H9 (cell line): Measurements from ENCODE around the gene OXCT1. TPM values are rescaled to one million over a fixed set of nuclear protein-coding genes. Genes with fewer than 3 reads are reported as not detected.

Experiments
- DNase-seq: peaks from one replicate; pipeline ENCODE4 v3.0.0-alpha.2; 2017
- H2AFZ ChIP-seq: one replicate; pipeline ENCODE4 v1.6.1; 2013; ENCODE audit warnings: mild to moderate bottlenecking, low read length, control low read depth, moderate library complexity
- H2AK5ac ChIP-seq: 2 replicates; pipeline ENCODE4 v1.6.1; 2013; ENCODE audit warnings: low read length, control low read depth, mixed read lengths; ENCODE audit not compliant: insufficient read length
- H2BK120ac ChIP-seq: one replicate; pipeline ENCODE4 v1.6.1; 2013; ENCODE audit warnings: low read depth, mild to moderate bottlenecking, low read length, control low read depth, inconsistent platforms; ENCODE audit not compliant: poor library complexity, severe bottlenecking
- H2BK12ac ChIP-seq: 2 replicates; pipeline ENCODE4 v1.6.1; 2013; ENCODE audit warnings: low read length, control low read depth, mixed read lengths, low read depth; ENCODE audit not compliant: insufficient read length
- H2BK15ac ChIP-seq: 2 replicates; pipeline ENCODE4 v1.6.1; 2013; ENCODE audit warnings: low read depth, low read length, control low read depth
- H2BK20ac ChIP-seq: one replicate; pipeline ENCODE4 v1.6.1; 2013; ENCODE audit warnings: low read depth, mild to moderate bottlenecking, low read length, control low read depth, inconsistent platforms; ENCODE audit not compliant: poor library complexity, severe bottlenecking
- H2BK5ac ChIP-seq: 2 replicates; pipeline ENCODE4 v1.6.1; 2013; ENCODE audit warnings: low read length, control low read depth, mixed read lengths; ENCODE audit not compliant: insufficient read length
- H3K14ac ChIP-seq: 2 replicates; pipeline ENCODE4 v1.6.1; 2013; ENCODE audit warnings: low read length, control low read depth; ENCODE audit not compliant: insufficient read depth
- H3K18ac ChIP-seq: 2 replicates; pipeline ENCODE4 v1.6.1; 2013; ENCODE audit warnings: low read depth, mild to moderate bottlenecking, mixed read lengths, low read length, control low read depth; ENCODE audit not compliant: insufficient read length
- H3K23ac ChIP-seq: 2 replicates; pipeline ENCODE4 v1.6.1; 2013; ENCODE audit warnings: low read length, control low read depth, mixed read lengths, low read depth; ENCODE audit not compliant: insufficient read length
- H3K23me2 ChIP-seq: 2 replicates; pipeline ENCODE4 v1.6.1; 2013; ENCODE audit warnings: low read depth, mild to moderate bottlenecking, mixed read lengths, low read length, control low read depth; ENCODE audit not compliant: insufficient read length, poor library complexity, severe bottlenecking
- H3K27ac ChIP-seq: 2 replicates; pipeline ENCODE4 v1.5.1; 2013; ENCODE audit warnings: low read length, control low read depth, mixed read lengths, low read depth; ENCODE audit not compliant: insufficient read length
- H3K27me3 ChIP-seq: 2 replicates; pipeline ENCODE4 v1.6.1; 2013; ENCODE audit warnings: low read length, control low read depth, inconsistent platforms; ENCODE audit not compliant: insufficient read depth
- H3K4ac ChIP-seq: 2 replicates; pipeline ENCODE4 v1.6.1; 2013; ENCODE audit warnings: low read depth, mild to moderate bottlenecking, control low read depth, inconsistent platforms, low read length, moderate library complexity
- H3K4me1 ChIP-seq: 2 replicates; pipeline ENCODE4 v1.6.1; 2013; ENCODE audit warnings: low read length, control low read depth, inconsistent platforms; ENCODE audit not compliant: insufficient read depth
- H3K4me2 ChIP-seq: 2 replicates; pipeline ENCODE4 v1.6.1; 2013; ENCODE audit warnings: low read length, control low read depth, mixed read lengths; ENCODE audit not compliant: insufficient read length, insufficient read depth
- H3K56ac ChIP-seq: 2 replicates; pipeline ENCODE4 v1.6.1; 2013; ENCODE audit warnings: low read depth, mild to moderate bottlenecking, mixed read lengths, low read length, control low read depth; ENCODE audit not compliant: insufficient read length
- H3K79me1 ChIP-seq: 2 replicates; pipeline ENCODE4 v1.6.1; 2013; ENCODE audit warnings: low read depth, mild to moderate bottlenecking, moderate library complexity, low read length, control low read depth, inconsistent platforms; ENCODE audit not compliant: insufficient read depth, poor library complexity, severe bottlenecking
- H3K79me2 ChIP-seq: 2 replicates; pipeline ENCODE4 v1.6.1; 2013; ENCODE audit warnings: low read length, control low read depth, inconsistent platforms; ENCODE audit not compliant: insufficient read depth
- H3K9ac ChIP-seq: 2 replicates; pipeline ENCODE4 v1.6.1; 2013; ENCODE audit warnings: low read length, control low read depth, mixed read lengths; ENCODE audit not compliant: insufficient read length; ENCODE audit errors: extremely low read depth
- H3K9me3 ChIP-seq: one replicate; pipeline ENCODE4 v1.6.1; 2013; ENCODE audit warnings: low read depth, low read length, inconsistent platforms; ENCODE audit not compliant: control insufficient read depth
- H3T11ph ChIP-seq: one replicate; pipeline ENCODE4 v1.6.1; 2013; ENCODE audit warnings: mild to moderate bottlenecking, low read length, control low read depth, inconsistent platforms
- H4K20me1 ChIP-seq: one replicate; pipeline ENCODE4 v1.6.1; 2013; ENCODE audit not compliant: control insufficient read depth, insufficient read length, insufficient read depth
- H4K5ac ChIP-seq: 2 replicates; pipeline ENCODE4 v1.6.1; 2013; ENCODE audit warnings: low read depth, mild to moderate bottlenecking, mixed read lengths, low read length, control low read depth; ENCODE audit not compliant: insufficient read length
- H4K8ac ChIP-seq: replicated peaks from 2 replicates; pipeline ENCODE4 v1.6.1; 2013; ENCODE audit warnings: low read length, control low read depth, mixed read lengths, low read depth; ENCODE audit not compliant: insufficient read length
- H4K91ac ChIP-seq: 2 replicates; pipeline ENCODE4 v1.6.1; 2013; ENCODE audit warnings: low read depth, mild to moderate bottlenecking, moderate library complexity, mixed read lengths, low read length, control low read depth; ENCODE audit not compliant: insufficient read length
- H3K27ac Mint-ChIP-seq, 3 experiments: 2 replicates in 2 of 3; 3 replicates in 1 of 3; pipeline ENCODE4 v1.8.0; 2020 to 2021; ENCODE audit warnings: mixed read lengths in 3 of 3, mild to moderate bottlenecking in 1 of 3, moderate library complexity in 1 of 3
- H3K27me3 Mint-ChIP-seq: 2 replicates; pipeline ENCODE4 v1.8.0; 2021; ENCODE audit warnings: low read depth, mild to moderate bottlenecking, moderate library complexity, mixed read lengths
- H3K36me3 Mint-ChIP-seq, 3 experiments: 2 replicates in 2 of 3; 3 replicates in 1 of 3; pipeline ENCODE4 v1.8.0; 2020 to 2021; ENCODE audit warnings: low read depth in 3 of 3, mixed read lengths in 3 of 3; ENCODE audit not compliant: insufficient read depth in 1 of 3
- H3K4me1 Mint-ChIP-seq, 2 experiments: 2 replicates each; pipeline ENCODE4 v1.8.0; 2020; ENCODE audit warnings: mixed read lengths in 2 of 2
- H3K4me3 Mint-ChIP-seq, 2 experiments: 2 replicates in 1 of 2; 3 replicates in 1 of 2; pipeline ENCODE4 v1.8.0; 2020 to 2021; ENCODE audit warnings: mild to moderate bottlenecking in 2 of 2, mixed read lengths in 2 of 2, moderate library complexity in 1 of 2
- H3K9me3 Mint-ChIP-seq, 2 experiments: 2 replicates in 1 of 2; 3 replicates in 1 of 2; pipeline ENCODE4 v1.8.0; 2020; ENCODE audit warnings: mild to moderate bottlenecking in 2 of 2, mixed read lengths in 2 of 2, moderate library complexity in 1 of 2
- CTCF ChIP-seq: fragments of 200-600 bp; sonication (generic); conservative IDR thresholded peaks from 3 replicates; pipeline ENCODE4 v1.8.0; 2021; ENCODE audit warnings: antibody characterized with exemption, mild to moderate bottlenecking
- WGBS: extraction: QIAGEN DNeasy Blood & Tissue Kit; methylation state at CpG from one replicate; pipeline ENCODE4 v1.1.7; 2013; ENCODE audit warnings: missing lambda C conversion rate, low lambda C conversion rate, mixed read lengths; ENCODE audit not compliant: insufficient read length; ENCODE audit errors: extremely low coverage; 5-methylcytosine and 5-hydroxymethylcytosine counted together
- total RNA-seq: library from RNA; stranded (reverse); gene quantifications from 2 replicates; pipeline ENCODE4 v1.2.1, GENCODE V29; 2021

The OXCT1 gene
- total RNA-seq, 1 experiment from 2014 or later: 25.6 TPM

GRCh38 chr5:41686767-41687166 lies 183.5 kb downstream of the OXCT1 start:
- H3K4me1 Mint-ChIP-seq: peaks cover 0 to 5% of the 10 kb centered on the region in 2 experiments; a peak in 3 of 4 replicates
- Histone ChIP-seq H4K20me1 (no peaks in the 10 kb centered on the region), H2BK12ac (no peak overlapping the region), H4K8ac (no peak overlapping the region), H3K4me2 (no peak overlapping the region), H3K23ac (no peak overlapping the region), H3K79me1 (no peaks in the 10 kb centered on the region), H2BK120ac (no peak overlapping the region), H3K4ac (no peak overlapping the region), H3K9me3 (no peaks in the 10 kb centered on the region), H4K5ac (no peak overlapping the region), H2BK15ac (no peak overlapping the region), H3K14ac (no peak overlapping the region), H4K91ac (no peak overlapping the region), H2BK20ac (no peak overlapping the region), H3K23me2 (no peaks in the 10 kb centered on the region), H3K4me1 (no peaks in the 10 kb centered on the region), H3K56ac (no peak overlapping the region), H3K79me2 (no peaks in the 10 kb centered on the region), H3K27ac (no peak overlapping the region), H2AFZ (no peak overlapping the region), H3K18ac (no peak overlapping the region), H3K27me3 (no peaks in the 10 kb centered on the region), H2AK5ac (no peak overlapping the region), H3T11ph (no peak overlapping the region), H3K9ac (no peak overlapping the region), H2BK5ac (no peak overlapping the region)
- no peaks in the 10 kb centered on the region; a peak in 1 of 5 replicates for H3K9me3 Mint-ChIP-seq
- no peaks in the 10 kb centered on the region for H3K27me3 Mint-ChIP-seq
- H3K4me3 Mint-ChIP-seq: no peak overlapping the region
- DNase-seq: no peak
- no peak for TF ChIP-seq CTCF
- H3K27ac Mint-ChIP-seq: no peak overlapping the region
- H3K36me3 Mint-ChIP-seq: no peaks in the 10 kb centered on the region
- no CpG with 5 or more reads among the region's 2 CpGs for WGBS
